H9 (cell line): ENCODE results near the gene ROR1. TPM values are rescaled to one million over a fixed set of nuclear protein-coding genes. Genes with fewer than 3 reads are reported as not detected.

Source experiments
- DNase-seq: peaks from one replicate; pipeline ENCODE4 v3.0.0-alpha.2; 2017
- H2AFZ ChIP-seq: one replicate; pipeline ENCODE4 v1.6.1; 2013; ENCODE audit warnings: mild to moderate bottlenecking, low read length, control low read depth, moderate library complexity
- H2AK5ac ChIP-seq: 2 replicates; pipeline ENCODE4 v1.6.1; 2013; ENCODE audit warnings: low read length, control low read depth, mixed read lengths; ENCODE audit not compliant: insufficient read length
- H2BK120ac ChIP-seq: one replicate; pipeline ENCODE4 v1.6.1; 2013; ENCODE audit warnings: low read depth, mild to moderate bottlenecking, low read length, control low read depth, inconsistent platforms; ENCODE audit not compliant: poor library complexity, severe bottlenecking
- H2BK12ac ChIP-seq: 2 replicates; pipeline ENCODE4 v1.6.1; 2013; ENCODE audit warnings: low read length, control low read depth, mixed read lengths, low read depth; ENCODE audit not compliant: insufficient read length
- H2BK15ac ChIP-seq: 2 replicates; pipeline ENCODE4 v1.6.1; 2013; ENCODE audit warnings: low read depth, low read length, control low read depth
- H2BK20ac ChIP-seq: one replicate; pipeline ENCODE4 v1.6.1; 2013; ENCODE audit warnings: low read depth, mild to moderate bottlenecking, low read length, control low read depth, inconsistent platforms; ENCODE audit not compliant: poor library complexity, severe bottlenecking
- H2BK5ac ChIP-seq: 2 replicates; pipeline ENCODE4 v1.6.1; 2013; ENCODE audit warnings: low read length, control low read depth, mixed read lengths; ENCODE audit not compliant: insufficient read length
- H3K14ac ChIP-seq: 2 replicates; pipeline ENCODE4 v1.6.1; 2013; ENCODE audit warnings: low read length, control low read depth; ENCODE audit not compliant: insufficient read depth
- H3K18ac ChIP-seq: 2 replicates; pipeline ENCODE4 v1.6.1; 2013; ENCODE audit warnings: low read depth, mild to moderate bottlenecking, mixed read lengths, low read length, control low read depth; ENCODE audit not compliant: insufficient read length
- H3K23ac ChIP-seq: 2 replicates; pipeline ENCODE4 v1.6.1; 2013; ENCODE audit warnings: low read length, control low read depth, mixed read lengths, low read depth; ENCODE audit not compliant: insufficient read length
- H3K23me2 ChIP-seq: 2 replicates; pipeline ENCODE4 v1.6.1; 2013; ENCODE audit warnings: low read depth, mild to moderate bottlenecking, mixed read lengths, low read length, control low read depth; ENCODE audit not compliant: insufficient read length, poor library complexity, severe bottlenecking
- H3K27ac ChIP-seq: 2 replicates; pipeline ENCODE4 v1.5.1; 2013; ENCODE audit warnings: low read length, control low read depth, mixed read lengths, low read depth; ENCODE audit not compliant: insufficient read length
- H3K27me3 ChIP-seq: 2 replicates; pipeline ENCODE4 v1.6.1; 2013; ENCODE audit warnings: low read length, control low read depth, inconsistent platforms; ENCODE audit not compliant: insufficient read depth
- H3K4ac ChIP-seq: 2 replicates; pipeline ENCODE4 v1.6.1; 2013; ENCODE audit warnings: low read depth, mild to moderate bottlenecking, control low read depth, inconsistent platforms, low read length, moderate library complexity
- H3K4me1 ChIP-seq: 2 replicates; pipeline ENCODE4 v1.6.1; 2013; ENCODE audit warnings: low read length, control low read depth, inconsistent platforms; ENCODE audit not compliant: insufficient read depth
- H3K4me2 ChIP-seq: 2 replicates; pipeline ENCODE4 v1.6.1; 2013; ENCODE audit warnings: low read length, control low read depth, mixed read lengths; ENCODE audit not compliant: insufficient read length, insufficient read depth
- H3K56ac ChIP-seq: 2 replicates; pipeline ENCODE4 v1.6.1; 2013; ENCODE audit warnings: low read depth, mild to moderate bottlenecking, mixed read lengths, low read length, control low read depth; ENCODE audit not compliant: insufficient read length
- H3K79me1 ChIP-seq: 2 replicates; pipeline ENCODE4 v1.6.1; 2013; ENCODE audit warnings: low read depth, mild to moderate bottlenecking, moderate library complexity, low read length, control low read depth, inconsistent platforms; ENCODE audit not compliant: insufficient read depth, poor library complexity, severe bottlenecking
- H3K79me2 ChIP-seq: 2 replicates; pipeline ENCODE4 v1.6.1; 2013; ENCODE audit warnings: low read length, control low read depth, inconsistent platforms; ENCODE audit not compliant: insufficient read depth
- H3K9ac ChIP-seq: 2 replicates; pipeline ENCODE4 v1.6.1; 2013; ENCODE audit warnings: low read length, control low read depth, mixed read lengths; ENCODE audit not compliant: insufficient read length; ENCODE audit errors: extremely low read depth
- H3K9me3 ChIP-seq: one replicate; pipeline ENCODE4 v1.6.1; 2013; ENCODE audit warnings: low read depth, low read length, inconsistent platforms; ENCODE audit not compliant: control insufficient read depth
- H3T11ph ChIP-seq: one replicate; pipeline ENCODE4 v1.6.1; 2013; ENCODE audit warnings: mild to moderate bottlenecking, low read length, control low read depth, inconsistent platforms
- H4K20me1 ChIP-seq: one replicate; pipeline ENCODE4 v1.6.1; 2013; ENCODE audit not compliant: control insufficient read depth, insufficient read length, insufficient read depth
- H4K5ac ChIP-seq: 2 replicates; pipeline ENCODE4 v1.6.1; 2013; ENCODE audit warnings: low read depth, mild to moderate bottlenecking, mixed read lengths, low read length, control low read depth; ENCODE audit not compliant: insufficient read length
- H4K8ac ChIP-seq: replicated peaks from 2 replicates; pipeline ENCODE4 v1.6.1; 2013; ENCODE audit warnings: low read length, control low read depth, mixed read lengths, low read depth; ENCODE audit not compliant: insufficient read length
- H4K91ac ChIP-seq: 2 replicates; pipeline ENCODE4 v1.6.1; 2013; ENCODE audit warnings: low read depth, mild to moderate bottlenecking, moderate library complexity, mixed read lengths, low read length, control low read depth; ENCODE audit not compliant: insufficient read length
- H3K27ac Mint-ChIP-seq, 3 experiments: 2 replicates in 2 of 3; 3 replicates in 1 of 3; pipeline ENCODE4 v1.8.0; 2020 to 2021; ENCODE audit warnings: mixed read lengths in 3 of 3, mild to moderate bottlenecking in 1 of 3, moderate library complexity in 1 of 3
- H3K27me3 Mint-ChIP-seq: 2 replicates; pipeline ENCODE4 v1.8.0; 2021; ENCODE audit warnings: low read depth, mild to moderate bottlenecking, moderate library complexity, mixed read lengths
- H3K36me3 Mint-ChIP-seq, 3 experiments: 2 replicates in 2 of 3; 3 replicates in 1 of 3; pipeline ENCODE4 v1.8.0; 2020 to 2021; ENCODE audit warnings: low read depth in 3 of 3, mixed read lengths in 3 of 3; ENCODE audit not compliant: insufficient read depth in 1 of 3
- H3K4me1 Mint-ChIP-seq, 2 experiments: 2 replicates each; pipeline ENCODE4 v1.8.0; 2020; ENCODE audit warnings: mixed read lengths in 2 of 2
- H3K4me3 Mint-ChIP-seq, 2 experiments: 2 replicates in 1 of 2; 3 replicates in 1 of 2; pipeline ENCODE4 v1.8.0; 2020 to 2021; ENCODE audit warnings: mild to moderate bottlenecking in 2 of 2, mixed read lengths in 2 of 2, moderate library complexity in 1 of 2
- H3K9me3 Mint-ChIP-seq, 2 experiments: 2 replicates in 1 of 2; 3 replicates in 1 of 2; pipeline ENCODE4 v1.8.0; 2020; ENCODE audit warnings: mild to moderate bottlenecking in 2 of 2, mixed read lengths in 2 of 2, moderate library complexity in 1 of 2
- WGBS: extraction: QIAGEN DNeasy Blood & Tissue Kit; methylation state at CpG from one replicate; pipeline ENCODE4 v1.1.7; 2013; ENCODE audit warnings: missing lambda C conversion rate, low lambda C conversion rate, mixed read lengths; ENCODE audit not compliant: insufficient read length; ENCODE audit errors: extremely low coverage; 5-methylcytosine and 5-hydroxymethylcytosine counted together
- total RNA-seq: library from RNA; stranded (reverse); gene quantifications from 2 replicates; pipeline ENCODE4 v1.2.1, GENCODE V29; 2021
- TF ChIP-seq, protein P1 (sequence below): fragments of 200-600 bp; sonication (generic); conservative IDR thresholded peaks from 3 replicates; pipeline ENCODE4 v1.8.0; 2021; ENCODE audit warnings: antibody characterized with exemption, mild to moderate bottlenecking

ROR1 gene
- total RNA-seq, 1 experiment from 2014 or later: 75.9 TPM

DNA sequence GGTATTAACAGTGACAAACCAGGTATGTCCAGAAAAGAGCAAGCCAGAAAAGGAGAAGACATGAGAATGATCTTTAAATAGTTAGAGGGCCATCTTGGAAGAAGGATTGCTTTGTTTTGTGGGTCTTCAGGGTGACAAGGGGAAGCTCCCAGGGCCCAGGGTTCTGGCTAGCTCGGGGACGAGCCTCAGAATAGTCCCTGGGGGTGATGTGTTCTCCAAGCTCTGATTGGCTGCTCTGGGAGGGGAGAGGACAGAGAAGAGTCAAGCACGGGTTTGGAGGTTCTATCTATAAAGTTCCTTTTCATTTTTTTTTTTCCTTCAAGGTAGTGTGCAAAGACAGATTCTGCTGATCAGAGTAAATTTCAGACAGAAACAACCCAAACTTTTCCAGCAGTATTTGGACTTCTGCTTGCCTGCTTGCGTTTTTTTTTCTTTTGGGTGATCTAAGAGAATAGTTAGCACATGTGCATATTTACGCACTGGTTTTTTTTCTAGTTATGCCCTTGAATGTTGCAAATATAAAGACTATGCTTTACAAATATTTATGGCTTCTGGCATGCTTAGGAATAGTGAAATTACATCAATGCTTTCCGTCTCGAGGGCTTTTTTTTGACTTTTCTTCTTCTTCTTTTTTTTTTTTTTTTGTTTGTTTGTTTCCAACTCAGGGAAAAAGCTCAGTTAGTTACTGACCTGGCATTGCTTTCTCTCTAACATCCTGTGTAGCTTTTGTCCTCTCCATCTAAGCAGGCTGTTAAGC, 59.7 kb downstream of the ROR1 start:
- no peak overlapping the region for H4K91ac ChIP-seq
- H3K79me1 ChIP-seq: peaks cover 10% of the 10 kb centered on the region
- H4K5ac ChIP-seq: no peak overlapping the region
- H4K8ac ChIP-seq: no peak overlapping the region
- no peak overlapping the region for H3K4ac ChIP-seq
- H3K27me3 ChIP-seq: no peaks in the 10 kb centered on the region
- peaks cover 21% of the 10 kb centered on the region for H3K4me1 ChIP-seq
- peaks cover 83 to 91% of the 10 kb centered on the region in 2 experiments for H3K4me1 Mint-ChIP-seq
- no CpG with 5 or more reads among the region's 7 CpGs for WGBS
- H3K18ac ChIP-seq: no peak overlapping the region
- no peak overlapping the region for H3T11ph ChIP-seq
- H3K36me3 Mint-ChIP-seq: peaks cover 0 to 10% (median 10%) of the 10 kb centered on the region in 3 experiments; a peak in 5 of 7 replicates
- no peak overlapping the region for H3K14ac ChIP-seq
- H4K20me1 ChIP-seq: no peaks in the 10 kb centered on the region
- no peaks in the 10 kb centered on the region for H3K9me3 ChIP-seq
- no peaks in the 10 kb centered on the region for H3K23me2 ChIP-seq
- no peak overlapping the region for H3K23ac ChIP-seq
- H3K27me3 Mint-ChIP-seq: no peaks in the 10 kb centered on the region
- no peak overlapping the region for H3K27ac ChIP-seq
- no peak overlapping the region for H2BK15ac ChIP-seq
- no peak overlapping the region for H3K9ac ChIP-seq
- no peak overlapping the region for H2BK120ac ChIP-seq
- H3K27ac Mint-ChIP-seq: peak overlapping the region; percentile 66 to 83 (median 82)
- no peak overlapping the region for H2AK5ac ChIP-seq
- no peak overlapping the region for H3K4me2 ChIP-seq
- H2AFZ ChIP-seq: no peak overlapping the region
- no peak for DNase-seq
- H2BK20ac ChIP-seq: no peak overlapping the region
- H2BK12ac ChIP-seq: no peak overlapping the region
- TF ChIP-seq, protein P1, sequence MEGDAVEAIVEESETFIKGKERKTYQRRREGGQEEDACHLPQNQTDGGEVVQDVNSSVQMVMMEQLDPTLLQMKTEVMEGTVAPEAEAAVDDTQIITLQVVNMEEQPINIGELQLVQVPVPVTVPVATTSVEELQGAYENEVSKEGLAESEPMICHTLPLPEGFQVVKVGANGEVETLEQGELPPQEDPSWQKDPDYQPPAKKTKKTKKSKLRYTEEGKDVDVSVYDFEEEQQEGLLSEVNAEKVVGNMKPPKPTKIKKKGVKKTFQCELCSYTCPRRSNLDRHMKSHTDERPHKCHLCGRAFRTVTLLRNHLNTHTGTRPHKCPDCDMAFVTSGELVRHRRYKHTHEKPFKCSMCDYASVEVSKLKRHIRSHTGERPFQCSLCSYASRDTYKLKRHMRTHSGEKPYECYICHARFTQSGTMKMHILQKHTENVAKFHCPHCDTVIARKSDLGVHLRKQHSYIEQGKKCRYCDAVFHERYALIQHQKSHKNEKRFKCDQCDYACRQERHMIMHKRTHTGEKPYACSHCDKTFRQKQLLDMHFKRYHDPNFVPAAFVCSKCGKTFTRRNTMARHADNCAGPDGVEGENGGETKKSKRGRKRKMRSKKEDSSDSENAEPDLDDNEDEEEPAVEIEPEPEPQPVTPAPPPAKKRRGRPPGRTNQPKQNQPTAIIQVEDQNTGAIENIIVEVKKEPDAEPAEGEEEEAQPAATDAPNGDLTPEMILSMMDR: no peak
- H2BK5ac ChIP-seq: no peak overlapping the region
- H3K9me3 Mint-ChIP-seq: no peaks in the 10 kb centered on the region; a peak in 1 of 5 replicates
- H3K56ac ChIP-seq: no peak overlapping the region
- peak overlapping the region in 1 of 2 experiments; percentile 3; a peak in 2 of 5 replicates for H3K4me3 Mint-ChIP-seq
- peaks cover 39% of the 10 kb centered on the region; the same call in 1 of the 2 replicates for H3K79me2 ChIP-seq
